K562 (cell line): ENCODE results near the gene FAM20C. TPM values are rescaled to one million over a fixed set of nuclear protein-coding genes. Genes with fewer than 3 reads are reported as not detected.

Source experiments
- AFF1 ChIP-seq, 2 experiments: fragments of 450-650 bp; IDR thresholded peaks; 2 replicates each; pipeline ENCODE4 v1.6.1; 2018; ENCODE audit warnings: mild to moderate bottlenecking in 2 of 2, low read depth in 1 of 2; ENCODE audit not compliant: partially characterized antibody in 2 of 2
- ARID3B ChIP-seq: fragments of 250-450 bp; sonication (Bioruptor Pico); IDR thresholded peaks from 2 replicates; pipeline ENCODE4 v1.4.0; 2020; ENCODE audit warnings: borderline replicate concordance
- ATF2 ChIP-seq: sonication (generic); formaldehyde crosslinking; IDR thresholded peaks from 2 replicates; pipeline ENCODE4 v1.8.1; 2022; ENCODE audit warnings: missing genetic modification reagents
- BRF2 ChIP-seq: IDR thresholded peaks from 3 replicates; pipeline ENCODE4 v1.6.1; 2011; ENCODE audit warnings: borderline replicate concordance, mild to moderate bottlenecking; ENCODE audit not compliant: insufficient read length, insufficient read depth
- ELF4 ChIP-seq: fragments of 450-650 bp; formaldehyde crosslinking; IDR thresholded peaks from 2 replicates; pipeline ENCODE4 v1.4.0; 2022; ENCODE audit warnings: missing genetic modification characterization
- HMGXB4 ChIP-seq: sonication (generic); formaldehyde crosslinking; IDR thresholded peaks from 2 replicates; pipeline ENCODE4 v1.8.1; 2023; ENCODE audit warnings: mild to moderate bottlenecking, missing genetic modification reagents
- HNRNPL ChIP-seq: fragments of 200-400 bp; formaldehyde crosslinking; IDR thresholded peaks from 2 replicates; pipeline ENCODE4 v1.6.1; 2017; ENCODE audit warnings: low read depth, mild to moderate bottlenecking, low read length
- RBM39 ChIP-seq: fragments of 200-400 bp; formaldehyde crosslinking; optimal IDR thresholded peaks from 2 replicates; pipeline ENCODE3; 2018; ENCODE audit warnings: low read depth, low read length
- RHOXF2B ChIP-seq: fragments of 250-450 bp; sonication (Bioruptor Pico); conservative IDR thresholded peaks from 2 replicates; pipeline ENCODE4 v1.5.1; 2021
- SIRT6 ChIP-seq: IDR thresholded peaks from one replicate; pipeline ENCODE4 v1.6.1; 2012; ENCODE audit warnings: low read depth, mild to moderate bottlenecking, control low read depth, inconsistent platforms, low read length, moderate library complexity
- SREBF1 ChIP-seq: fragments of 150-350 bp; IDR thresholded peaks from 2 replicates; pipeline ENCODE4 v1.6.1; 2014; ENCODE audit warnings: antibody characterized with exemption, low read depth, low read length, borderline replicate concordance
- U2AF1 ChIP-seq: fragments of 200-400 bp; formaldehyde crosslinking; optimal IDR thresholded peaks from 2 replicates; pipeline ENCODE3; 2017; ENCODE audit warnings: mild to moderate bottlenecking, low read depth, low read length, moderate library complexity
- ZBTB7A ChIP-seq: IDR thresholded peaks from 2 replicates; pipeline ENCODE4 v1.6.1; 2011; ENCODE audit warnings: low read depth, mild to moderate bottlenecking, low read length, moderate library complexity, borderline replicate concordance; ENCODE audit not compliant: control insufficient read depth
- ZNF124 ChIP-seq: sonication (generic); formaldehyde crosslinking; IDR thresholded peaks from 2 replicates; pipeline ENCODE4 v1.8.1; 2022; ENCODE audit warnings: missing genetic modification reagents
- ZNF239 ChIP-seq: fragments of 250-450 bp; sonication (Bioruptor Pico); IDR thresholded peaks from 2 replicates; pipeline ENCODE4 v1.4.0; 2020; ENCODE audit warnings: mild to moderate bottlenecking
- ZNF274 ChIP-seq: IDR thresholded peaks from 2 replicates; pipeline ENCODE4 v1.6.1; 2011; ENCODE audit warnings: low read depth, mild to moderate bottlenecking, low read length, moderate library complexity, borderline replicate concordance
- ZNF778 ChIP-seq: fragments of 450-650 bp; formaldehyde crosslinking; IDR thresholded peaks from 2 replicates; pipeline ENCODE4 v1.4.0; 2020; ENCODE audit warnings: mild to moderate bottlenecking, moderate library complexity
- polyA plus RNA-seq, 8 experiments: library from polyadenylated mRNA; depleted of rRNA in 4 of 8; stranded (reverse) in 5 of 8; unstranded in 3 of 8; fragments of >200 nt; fragmentation: Nextera tagmentation in 2 of 8; fragmentation: Illumina TruSeq in 1 of 8; extraction: Ambion mirVana in 2 of 8; extraction: Trizol in 1 of 8; gene quantifications; 2 replicates each; pipeline versions ENCODE4 v1.2.1 to v1.2.3, GENCODE V29; 2011 to 2014; ENCODE audit warnings: inconsistent platforms in 1 of 8, missing spikeins in 1 of 8
- total RNA-seq, 7 experiments: library from RNA; depleted of rRNA in 6 of 7; stranded (reverse); fragments of >200 nt in 6 of 7; fragmentation: Illumina TruSeq in 2 of 7; extraction: Trizol in 2 of 7; gene quantifications; 2 replicates each; pipeline versions ENCODE4 v1.2.1 to v1.2.3, GENCODE V29; 2011 to 2021; ENCODE audit warnings: low replicate concordance in 1 of 7

The FAM20C gene
- total and polyA plus RNA-seq, 9 of the 15 experiments (the other 6 are each of a cell fraction or from before 2014, with no cell fraction given) = 0.09 TPM; not detected in 8

GRCh38 chr7:148932-149790 is 43.2 kb upstream of the FAM20C start (continued):
- TF ChIP-seq ZNF778 (CRISPR knock-in tag) = no peak
- TF ChIP-seq AFF1 (IDR thresholded peaks at IDR 0.05; ENCODE audit: low read depth in 1 of 2, partially characterized antibody in 2 of 2) = no peak
- TF ChIP-seq SREBF1 = no peak
- no peak for TF ChIP-seq ELF4
- no peak for TF ChIP-seq ZNF274
- no peak for TF ChIP-seq HNRNPL
- TF ChIP-seq ARID3B (CRISPR knock-in tag) = no peak
- TF ChIP-seq ZNF239 (CRISPR knock-in tag) = no peak
- TF ChIP-seq RHOXF2B = 0 out of 2 replicates have a peak, but pooled peaks have one; percentile 3
- no peak for TF ChIP-seq SIRT6
- no peak for TF ChIP-seq ZNF124 (CRISPR knock-in tag)
- no peak for TF ChIP-seq BRF2
- TF ChIP-seq ZBTB7A = peak; percentile 75
- TF ChIP-seq U2AF1 = no peak
- no peak for TF ChIP-seq RBM39
- no peak for TF ChIP-seq HMGXB4
- no peak for TF ChIP-seq ATF2 (CRISPR knock-in tag)
